Hematopoietic multipotent progenitor cell treated with erythropoietin and hydrocortisone succinate and interleukin-3 and kit ligand, for 8 days (in vitro differentiated cells): ENCODE measurements around the gene MRPL39.
"Not testable (repeated sequence)": the region's sequence is repeated elsewhere in the genome, so short reads cannot be mapped to it uniquely, and the experiment has no call there.

Source experiments
- DNase-seq: peaks from one replicate; pipeline ENCODE4 v3.0.0-alpha.2; 2015

The MRPL39 gene

GRCh38 chr21:25607151-25608043, at the start of gene MRPL39:
Gene MRPL39 (minus strand): TSS chr21:25607481. CDS start chr21:25607475, 6 bp downstream.
- peak; percentile 89 for DNase-seq

GRCh38 chr21:25656412-25656811, 49.1 kb upstream of the MRPL39 start:
- no peak for DNase-seq

- DNase-seq = no peak
These were observed 41.9 kb upstream of the MRPL39 start for GRCh38 chr21:25649146-25649545.

DNA sequence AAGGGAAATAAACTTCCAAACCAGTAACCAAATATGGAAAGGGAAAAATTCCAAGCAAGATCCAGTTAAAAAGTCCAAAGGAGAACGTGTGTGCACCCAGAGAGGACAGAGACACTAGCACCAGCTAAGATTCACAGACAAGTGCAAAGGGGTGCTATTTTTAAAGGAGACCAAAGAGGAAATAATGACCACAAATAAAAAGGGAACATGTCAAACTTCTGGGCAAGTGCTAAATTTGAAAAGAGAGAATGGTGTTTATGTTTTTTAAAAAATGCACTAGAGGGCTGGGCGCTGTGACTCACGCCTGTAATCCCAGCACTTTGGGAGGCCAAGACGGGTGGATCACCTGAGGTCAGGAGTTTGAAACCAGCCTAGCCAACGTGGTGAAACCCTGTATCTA, 40.4 kb upstream of the MRPL39 start:
- DNase-seq = no peak

DNA sequence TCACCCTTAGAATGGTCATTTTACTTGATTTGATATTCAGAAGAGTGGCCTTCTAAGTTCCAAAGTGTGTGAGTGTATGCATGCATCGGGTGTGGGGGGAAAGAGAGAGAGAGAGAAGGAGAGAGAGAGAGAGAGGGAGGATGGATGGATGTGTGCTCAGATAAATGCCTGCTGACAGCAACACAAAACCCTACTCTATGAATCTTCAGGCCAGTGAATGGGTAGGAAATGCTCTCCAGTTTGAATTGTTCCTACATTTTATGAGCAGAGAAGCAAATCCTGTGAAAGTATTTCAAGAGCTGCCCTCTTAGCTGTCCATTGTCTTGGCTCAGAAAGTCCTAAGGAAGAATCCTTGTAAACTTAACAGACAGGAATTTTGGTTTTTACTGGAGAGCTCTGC, 39.2 kb upstream of the MRPL39 start:
- DNase-seq = no peak

- DNase-seq = no peak
These were observed 36.2 kb upstream of the MRPL39 start for GRCh38 chr21:25643486-25643885.

DNA sequence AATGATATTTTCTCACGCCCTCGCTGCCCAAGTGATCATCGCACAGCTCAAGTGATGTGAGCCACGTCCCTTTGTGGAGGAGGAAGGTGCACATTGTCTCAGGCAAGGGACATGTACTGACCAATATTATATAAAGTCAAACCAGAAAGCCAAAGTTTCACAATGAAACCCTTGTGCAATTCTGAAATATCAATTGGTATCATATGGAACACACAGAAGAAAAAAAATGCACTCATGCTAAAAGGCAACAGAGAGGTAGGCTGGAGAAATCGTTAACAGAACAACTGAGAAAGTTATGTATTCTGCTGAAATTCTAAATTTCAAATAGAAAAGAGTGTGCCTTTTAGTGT, 33.6 kb upstream of the MRPL39 start:
- DNase-seq = no peak

DNA sequence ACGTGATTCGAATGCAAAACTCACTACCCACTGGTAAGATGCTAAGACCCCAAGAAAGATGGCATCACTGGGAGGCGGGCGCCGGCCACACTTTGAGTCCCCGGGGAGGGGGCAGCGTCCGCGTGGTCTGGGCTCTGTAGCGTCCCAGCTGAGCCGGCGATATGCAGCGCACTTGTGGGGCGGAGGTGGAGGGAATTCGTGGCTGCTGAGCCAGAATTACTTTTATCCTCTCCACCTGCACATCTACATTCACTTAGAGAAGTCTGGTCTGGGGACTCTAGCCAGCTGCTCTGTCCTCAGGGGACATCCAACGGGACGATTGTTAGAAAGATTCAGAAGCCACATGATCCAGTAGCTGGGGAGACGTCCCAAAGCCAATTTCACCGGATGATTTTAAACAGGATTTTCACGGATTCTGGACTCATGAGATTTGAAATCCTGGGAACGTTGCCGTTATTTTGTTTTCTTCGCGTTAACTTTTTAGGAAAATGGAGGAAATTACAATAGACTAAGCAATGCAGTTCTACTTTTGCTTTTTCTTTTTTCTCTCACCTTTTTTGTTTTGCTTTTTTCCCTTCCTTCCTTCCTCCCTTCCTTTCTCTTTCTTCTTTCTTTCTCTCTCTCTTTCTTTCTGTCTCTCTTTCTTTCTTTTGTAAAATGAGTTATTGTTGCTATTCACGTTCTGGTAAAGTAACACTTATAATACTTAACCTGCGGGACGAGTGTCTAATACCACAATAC, 33.1 kb upstream of the MRPL39 start:
- DNase-seq = no peak

DNA sequence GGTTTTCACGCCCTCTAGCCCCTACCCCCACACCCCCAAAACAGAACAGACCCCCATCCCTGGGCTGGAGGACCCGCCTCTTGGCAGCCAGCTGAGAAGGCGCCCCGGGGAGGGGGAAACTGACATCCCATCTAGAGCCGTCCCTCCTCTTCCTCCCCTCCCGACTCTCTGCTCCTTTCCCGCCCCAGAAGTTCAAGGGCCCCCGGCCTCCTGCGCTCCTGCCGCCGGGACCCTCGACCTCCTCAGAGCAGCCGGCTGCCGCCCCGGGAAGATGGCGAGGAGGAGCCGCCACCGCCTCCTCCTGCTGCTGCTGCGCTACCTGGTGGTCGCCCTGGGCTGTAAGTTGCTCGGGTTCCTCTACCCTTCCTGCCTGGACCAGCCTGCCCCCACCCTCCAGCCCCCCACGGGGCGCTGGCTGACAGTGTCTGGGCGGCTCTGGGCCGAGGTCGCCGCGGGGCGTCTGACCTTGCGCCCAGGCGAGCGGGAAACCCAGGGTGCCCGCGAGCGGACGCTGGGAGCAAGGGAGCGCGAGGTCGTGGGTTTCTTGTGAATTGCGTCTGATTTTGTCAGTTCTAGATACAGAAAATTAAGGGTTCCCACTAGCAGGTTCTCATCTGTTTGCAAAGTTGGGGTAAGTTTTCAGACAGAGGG, 32.4 kb upstream of the MRPL39 start:
- DNase-seq = no peak

DNA sequence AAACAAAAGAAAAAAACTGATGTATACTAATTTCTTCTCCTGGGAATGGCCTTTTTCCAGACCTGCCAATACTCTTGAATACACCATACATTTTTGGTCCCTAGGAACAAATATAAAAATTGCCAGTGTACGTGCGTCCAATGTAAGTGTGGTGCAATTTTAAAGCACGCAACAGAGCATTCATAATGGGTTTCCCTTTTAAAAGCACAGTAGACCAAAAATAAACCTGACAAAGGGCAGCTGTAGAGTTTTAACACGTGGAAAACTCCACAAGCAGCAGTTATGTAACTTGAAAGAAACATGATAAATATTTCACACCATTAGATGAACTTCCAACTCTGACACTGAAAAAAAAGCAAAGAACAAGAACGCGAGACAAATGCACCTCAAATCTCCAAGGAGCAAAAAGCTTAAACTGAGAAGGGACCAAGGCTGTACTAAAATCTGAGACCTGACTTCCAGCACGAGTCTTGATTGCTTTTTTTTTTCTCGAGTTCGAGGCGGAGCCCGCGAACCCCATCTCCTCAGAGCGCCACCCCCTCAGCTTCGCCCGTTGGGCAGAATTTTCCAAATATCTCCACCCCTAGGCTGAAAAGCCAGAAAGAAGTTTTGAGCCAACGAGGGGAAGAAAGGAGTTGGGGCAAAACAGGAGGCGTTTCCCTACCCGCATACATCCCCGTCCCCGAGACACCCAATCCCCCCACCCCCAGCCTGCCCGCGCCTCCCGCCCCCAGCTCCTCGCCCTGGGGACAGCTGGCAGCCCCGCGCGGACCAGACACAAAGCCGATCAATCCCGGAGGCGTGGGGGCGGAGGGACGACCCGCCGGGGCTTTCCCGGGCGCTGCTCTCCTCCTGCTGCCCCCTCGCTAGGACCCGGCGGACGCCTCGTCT, 31.6 kb upstream of the MRPL39 start, which contains the start of gene JAM2:
TSS of gene JAM2 (plus strand) at position 599 of the 891 bp plus-strand sequence. CDS start 564 bp downstream, outside the sequence.
- DNase-seq = no peak

DNA sequence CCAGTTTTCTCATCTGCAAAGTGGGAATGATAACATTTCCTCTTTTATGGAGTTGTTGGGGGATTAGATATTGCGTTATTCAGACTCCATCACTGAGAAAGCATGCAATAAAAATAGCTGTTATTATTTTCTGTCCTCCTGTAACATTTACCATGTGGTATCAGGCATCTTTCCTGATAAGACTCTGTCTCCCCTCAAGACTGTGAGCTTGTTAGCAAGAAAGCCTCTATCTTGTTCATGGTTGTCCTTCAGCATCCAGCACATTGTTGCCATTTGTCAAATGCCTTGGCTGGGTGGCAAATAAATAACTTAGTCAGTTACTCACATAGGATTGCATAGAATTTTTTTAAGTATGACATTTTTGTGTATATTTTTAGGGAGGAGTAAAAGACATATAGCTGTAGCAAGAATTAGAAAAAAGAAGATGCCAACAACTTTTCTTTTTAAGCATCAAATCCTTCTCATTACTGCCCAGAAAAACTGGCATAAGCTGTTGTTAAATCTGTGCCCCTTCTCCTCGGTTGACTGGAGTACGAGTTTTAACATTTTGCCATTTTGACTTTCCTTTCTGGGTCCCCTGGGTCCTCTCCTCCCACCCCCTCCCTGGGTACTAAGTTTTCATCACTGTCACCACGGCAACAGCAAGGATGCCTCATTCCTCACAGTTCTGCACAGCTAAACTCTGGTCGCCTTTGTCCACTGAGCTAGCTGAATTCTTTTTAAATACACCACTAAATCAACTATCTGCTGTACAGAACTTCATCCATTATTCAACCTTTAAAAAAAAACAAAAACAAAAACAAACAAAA, 30.8 kb upstream of the MRPL39 start:
- DNase-seq = no peak

DNA sequence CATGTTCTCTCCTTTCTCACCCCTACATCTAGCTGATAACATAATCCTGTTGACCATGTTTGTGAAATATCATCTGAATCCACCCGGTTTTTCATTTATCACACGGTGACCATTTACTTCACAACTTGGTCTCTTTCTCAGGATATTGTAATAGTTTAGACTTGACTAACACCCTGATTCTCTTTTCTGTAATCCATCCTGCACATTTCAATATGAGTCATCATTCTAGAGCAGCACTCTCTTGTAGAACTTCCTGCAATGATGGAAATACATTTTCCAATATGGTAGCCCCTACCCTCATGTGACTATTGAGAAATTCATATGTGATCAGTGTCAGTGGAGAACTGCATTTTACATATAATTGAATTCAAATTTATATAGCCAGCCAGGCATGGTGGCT, 29.4 kb upstream of the MRPL39 start:
- DNase-seq = no peak

DNA sequence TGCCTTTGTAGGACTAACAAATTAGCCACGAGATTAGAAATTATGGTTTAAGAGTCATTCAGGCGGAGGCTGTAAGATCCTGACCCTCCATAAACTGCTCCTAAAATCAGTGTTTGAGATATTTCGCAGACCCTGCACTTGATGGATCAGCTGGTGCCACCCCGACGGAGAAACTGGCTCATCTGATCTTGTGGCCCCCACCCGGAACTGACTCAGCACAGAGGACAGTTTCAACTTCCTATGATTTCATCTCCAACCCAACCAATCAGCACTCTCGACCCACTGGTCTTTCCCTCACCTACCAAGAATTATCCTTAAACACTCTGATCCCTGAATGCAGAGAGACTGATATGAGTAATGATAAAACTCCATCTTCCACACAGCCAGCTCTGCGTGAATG, 28.0 kb upstream of the MRPL39 start:
- DNase-seq = no peak

- no peak for DNase-seq
These were observed 25.0 kb upstream of the MRPL39 start for GRCh38 chr21:25632296-25632695.

DNA sequence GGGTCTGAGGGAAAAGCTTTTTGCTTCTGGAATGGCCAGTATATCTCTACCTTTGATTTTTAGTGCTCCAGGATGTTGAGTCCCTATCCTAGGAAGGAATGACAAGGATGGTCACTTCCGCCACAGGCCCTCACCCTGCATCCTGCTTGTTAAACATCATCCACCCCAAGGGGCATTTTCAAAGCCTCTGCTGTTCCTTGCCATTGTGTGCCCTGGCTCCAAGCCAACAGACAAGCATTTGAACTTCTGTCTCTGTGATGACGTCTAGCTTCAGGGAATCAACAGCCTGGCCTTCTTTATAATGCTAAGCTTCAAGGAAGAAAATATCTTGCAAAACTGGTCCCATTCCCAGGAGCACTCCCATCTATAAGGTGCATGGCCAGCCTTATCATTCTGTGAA, 19.5 kb upstream of the MRPL39 start:
- DNase-seq = no peak

- not testable (repeated sequence) for DNase-seq
These were observed 18.7 kb upstream of the MRPL39 start for GRCh38 chr21:25625776-25626555.

- DNase-seq = no peak
These were observed 17.8 kb upstream of the MRPL39 start for GRCh38 chr21:25625036-25625435.

GRCh38 chr21:25624511-25624910, 17.2 kb upstream of the MRPL39 start:
- no peak for DNase-seq

DNA sequence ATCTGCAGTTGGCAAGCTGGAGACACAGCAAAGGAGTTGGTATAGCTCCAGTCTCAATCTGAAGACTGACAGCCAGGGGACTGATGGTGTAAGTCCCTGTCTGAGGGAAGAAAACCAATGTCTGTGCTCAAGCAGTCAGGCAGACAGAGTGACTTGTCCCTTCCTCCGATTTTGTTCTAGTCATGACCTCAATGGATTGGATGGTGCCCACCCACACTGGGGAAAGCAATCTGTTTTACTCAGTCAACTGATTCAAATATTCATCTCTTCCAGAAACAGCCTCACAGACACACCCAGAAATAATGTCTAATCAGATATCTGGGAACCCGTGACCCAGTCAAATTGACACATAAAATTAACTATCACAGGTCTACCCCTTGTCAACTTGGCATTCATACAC, 11.9 kb upstream of the MRPL39 start:
- no peak for DNase-seq

DNA sequence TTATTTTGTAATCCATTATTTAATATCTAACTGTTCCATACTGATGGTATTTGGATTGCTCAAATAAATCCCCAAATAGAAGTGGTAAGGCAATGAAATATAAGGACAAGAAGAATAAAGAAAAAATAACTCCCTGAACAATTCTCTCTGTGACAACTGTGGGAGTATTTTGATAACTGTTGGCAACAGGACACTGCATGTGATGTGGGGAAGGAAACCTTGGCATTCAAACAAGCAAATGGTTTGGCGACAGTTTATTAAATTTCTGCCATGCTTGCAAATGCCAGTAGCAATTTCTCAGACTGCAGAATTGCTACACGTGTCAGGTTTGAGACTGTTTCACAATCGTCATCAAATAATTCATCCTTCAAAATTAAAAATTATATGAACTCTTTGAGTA, 8.6 kb upstream of the MRPL39 start:
- no peak for DNase-seq

GRCh38 chr21:25614441-25614840, 7.2 kb upstream of the MRPL39 start:
- no peak for DNase-seq
